HuH-7 (cell line): Measurements from ENCODE around the gene BOLL.
A peak's percentile ranks its signal among the peaks of the same experiment; 100 is the strongest.
"Not testable (repeated sequence)": the region's sequence is repeated elsewhere in the genome, so short reads cannot be mapped to it uniquely, and the experiment has no call there.

ENCODE experiments used
- DNase-seq: peaks from one replicate; pipeline ENCODE4 v3.0.0; 2011; ENCODE audit warnings: low spot score

BOLL gene

GRCh38 chr2:197784956-197785941 lies at the start of gene BOLL:
BOLL (minus strand) TSS chr2:197785319; CDS start chr2:197781850, 3,469 bp downstream.
- DNase-seq, result no peak

GRCh38 chr2:197834771-197835170 lies 49.7 kb upstream of the BOLL start:
- not testable (repeated sequence) for DNase-seq

- DNase-seq, result no peak
Observed at GRCh38 chr2:197828464-197829135, 43.5 kb upstream of the BOLL start.

- DNase-seq, result no peak
Observed at GRCh38 chr2:197827618-197828017, 42.5 kb upstream of the BOLL start.

- DNase-seq, result no peak
Observed at GRCh38 chr2:197822333-197822732, 37.2 kb upstream of the BOLL start.

GRCh38 chr2:197821550-197822289 lies 36.6 kb upstream of the BOLL start:
- DNase-seq, result no peak

- no peak for DNase-seq
Observed at GRCh38 chr2:197814526-197814925, 29.4 kb upstream of the BOLL start.

- DNase-seq, result peak; percentile 38
Observed at GRCh38 chr2:197813093-197813787, 28.1 kb upstream of the BOLL start.

- no peak for DNase-seq
Observed at GRCh38 chr2:197810491-197810890, 25.4 kb upstream of the BOLL start.

GRCh38 chr2:197810016-197810415 lies 24.9 kb upstream of the BOLL start:
- no peak for DNase-seq

GRCh38 chr2:197809064-197809463 lies 23.9 kb upstream of the BOLL start:
- DNase-seq, result no peak

GRCh38 chr2:197805715-197806633 lies 20.9 kb upstream of the BOLL start:
- no peak for DNase-seq

GRCh38 chr2:197804758-197805714 lies 19.9 kb upstream of the BOLL start:
- DNase-seq, result no peak

GRCh38 chr2:197804049-197804757 lies 19.1 kb upstream of the BOLL start, which contains the start of gene PLCL1:
PLCL1 (plus strand) TSS chr2:197804593.
- peak; percentile 89 for DNase-seq

- peak; percentile 44 for DNase-seq
Observed at GRCh38 chr2:197803033-197803444, 17.9 kb upstream of the BOLL start.

- DNase-seq, result no peak
Observed at GRCh38 chr2:197801033-197801432, 15.9 kb upstream of the BOLL start.

- DNase-seq, result no peak
Observed at GRCh38 chr2:197800091-197800490, 15.0 kb upstream of the BOLL start.

- DNase-seq, result no peak
Observed at GRCh38 chr2:197799068-197799467, 13.9 kb upstream of the BOLL start.

GRCh38 chr2:197798187-197798586 lies 13.1 kb upstream of the BOLL start:
- no peak for DNase-seq
